GM20431 (cell line): ENCODE data around the gene GRID1.

ENCODE experiments used
- in situ Hi-C: fragments of 300-500 bp; cut with MseI, MboI; formaldehyde crosslinking; loops from one replicate; pipeline ENCODE4 v1.15.0; 2020; ENCODE audit warnings: low sequenced_read_pairs; ENCODE audit not compliant: unreplicated experiment

The GRID1 gene

DNA sequence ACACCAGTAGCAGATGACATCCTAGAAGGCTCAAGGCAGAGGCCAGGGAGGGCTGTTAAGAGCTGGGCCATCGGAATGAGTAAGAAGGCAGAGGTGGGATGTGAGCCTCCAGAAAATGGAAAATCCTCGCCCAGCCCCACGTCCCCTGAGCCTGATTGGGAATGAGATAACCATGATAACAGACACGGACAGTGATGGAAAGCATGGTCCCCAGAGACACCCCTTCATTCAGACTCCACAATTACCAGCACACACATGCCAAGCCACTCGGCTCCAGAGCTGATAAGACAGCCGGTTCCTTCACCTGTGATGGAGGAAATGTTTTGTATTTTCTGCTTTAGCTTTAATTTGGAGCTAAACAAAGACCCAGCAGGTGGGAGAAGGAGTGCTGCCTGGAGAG, 106.0 kb downstream of the GRID1 start:
- in situ Hi-C loops, result no loop called here

DNA sequence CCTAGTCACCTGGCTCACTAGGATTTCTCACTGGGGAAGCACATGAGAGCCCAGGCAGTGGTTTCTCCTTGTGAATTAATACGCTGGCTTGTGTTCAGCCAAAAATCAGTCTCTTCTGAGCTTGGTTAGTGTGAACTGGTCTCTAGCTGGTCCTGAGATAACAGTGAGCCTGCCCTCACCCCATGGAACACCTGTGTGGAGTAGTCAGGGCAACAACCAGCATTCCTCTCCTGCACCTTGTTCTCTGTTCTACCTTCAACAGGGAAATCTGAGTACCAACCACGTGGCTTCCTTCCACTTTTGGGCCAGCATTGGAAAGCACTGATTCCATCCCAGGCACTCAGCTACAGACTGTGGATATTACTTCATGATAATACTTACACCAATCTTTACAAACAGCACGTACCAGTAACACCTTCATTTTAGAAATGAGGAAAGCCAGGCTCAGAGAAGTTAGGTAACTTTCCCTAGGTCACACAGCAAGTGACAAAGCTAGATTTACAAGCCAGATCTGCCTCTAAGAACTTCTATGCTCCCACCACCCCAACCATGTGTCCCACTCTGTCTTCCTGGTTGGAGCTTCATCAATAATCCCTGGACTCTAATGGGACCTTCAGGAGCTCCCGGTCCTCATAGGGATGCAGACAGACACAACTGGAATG, 106.6 kb downstream of the GRID1 start:
- in situ Hi-C loops, result no loop called here

DNA sequence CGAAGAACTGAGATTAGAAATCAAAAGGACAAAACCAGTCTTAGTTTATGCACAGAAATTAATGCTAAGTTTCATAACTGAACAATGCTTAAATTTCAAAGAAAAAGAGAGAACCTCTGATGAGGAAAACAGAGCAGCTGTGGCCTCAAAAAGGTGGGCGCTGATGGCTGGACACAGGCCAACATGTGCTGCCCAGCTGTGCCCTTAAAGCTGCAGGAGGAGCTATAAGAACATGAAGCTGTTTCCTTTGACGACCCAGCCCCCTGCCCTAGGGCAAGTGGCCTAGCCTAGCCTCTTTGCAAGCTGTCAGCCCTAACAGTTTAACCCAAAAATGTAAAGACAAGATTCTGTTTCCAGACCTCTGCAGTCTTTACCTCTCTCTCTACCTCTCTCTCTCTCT, 107.7 kb downstream of the GRID1 start:
- in situ Hi-C loops, result no loop called here

DNA sequence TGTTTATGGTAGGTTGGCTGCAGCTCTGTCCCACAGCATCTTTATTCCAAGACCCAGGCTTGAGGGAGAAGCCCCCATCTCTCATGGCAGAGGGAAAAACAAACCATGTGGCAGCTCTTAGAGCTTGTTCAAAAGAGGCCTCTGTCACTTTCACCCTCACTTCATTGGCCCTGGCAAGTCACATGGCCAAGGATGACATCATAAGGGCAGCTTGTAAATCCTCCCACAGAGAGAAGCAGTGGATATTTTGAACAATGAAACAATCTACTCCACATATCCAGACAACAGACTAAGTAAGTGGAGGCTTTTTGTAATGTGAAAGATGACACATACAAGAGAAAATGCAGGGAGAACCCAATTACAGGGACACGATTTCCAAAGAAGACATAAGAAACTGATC, 108.1 kb downstream of the GRID1 start:
- in situ Hi-C loops, result no loop called here

DNA sequence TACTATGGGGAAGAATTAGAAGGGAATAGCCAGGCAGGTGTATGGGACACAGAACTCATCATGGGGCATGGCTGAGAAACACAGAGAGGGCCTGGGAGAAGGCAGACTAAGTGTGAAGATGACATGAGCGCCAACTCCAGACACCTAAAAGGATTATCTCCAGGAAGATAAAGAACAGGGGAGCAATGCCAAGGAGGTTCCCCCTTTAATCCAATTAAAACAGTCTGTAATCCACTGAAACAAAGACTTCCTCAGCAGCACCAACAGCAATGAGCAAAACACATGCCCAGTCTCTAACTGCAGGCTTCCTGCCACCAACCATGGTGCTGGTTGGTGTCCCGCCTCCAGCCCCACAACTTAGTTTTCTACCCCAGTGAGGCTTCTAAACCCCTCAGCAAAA, 108.9 kb downstream of the GRID1 start:
- in situ Hi-C loops, result no loop called here

DNA sequence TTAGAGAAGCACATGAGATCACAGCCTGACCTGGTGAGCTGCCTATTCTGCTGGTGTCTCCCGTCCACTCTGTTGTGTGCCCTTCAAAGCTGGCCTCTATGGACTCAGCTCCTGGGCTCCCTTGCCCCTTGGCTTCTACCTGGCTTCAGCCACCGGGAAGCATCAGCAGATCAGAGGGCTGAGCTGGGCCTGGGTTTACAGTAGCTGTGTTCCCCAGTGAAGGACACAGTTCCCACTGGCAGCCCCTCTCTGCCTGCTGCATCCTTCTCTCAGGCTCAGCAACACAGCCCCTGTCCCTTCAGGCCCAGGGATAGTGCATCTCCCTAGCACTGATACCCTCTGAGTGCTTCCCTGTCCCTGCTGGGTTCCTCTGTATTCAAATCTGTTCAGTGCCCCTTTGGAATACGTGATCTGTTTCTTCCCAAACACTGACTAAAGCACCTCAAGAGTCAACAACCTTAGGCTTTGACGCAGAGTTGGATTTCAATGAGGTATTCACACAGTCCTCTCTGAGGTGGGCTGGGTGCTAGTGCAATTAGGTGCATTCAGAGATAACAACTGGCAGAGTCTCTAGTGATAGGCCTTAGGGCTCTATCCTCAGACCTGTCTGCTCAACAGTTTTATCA, 109.8 kb downstream of the GRID1 start:
- in situ Hi-C loops, result no loop called here

DNA sequence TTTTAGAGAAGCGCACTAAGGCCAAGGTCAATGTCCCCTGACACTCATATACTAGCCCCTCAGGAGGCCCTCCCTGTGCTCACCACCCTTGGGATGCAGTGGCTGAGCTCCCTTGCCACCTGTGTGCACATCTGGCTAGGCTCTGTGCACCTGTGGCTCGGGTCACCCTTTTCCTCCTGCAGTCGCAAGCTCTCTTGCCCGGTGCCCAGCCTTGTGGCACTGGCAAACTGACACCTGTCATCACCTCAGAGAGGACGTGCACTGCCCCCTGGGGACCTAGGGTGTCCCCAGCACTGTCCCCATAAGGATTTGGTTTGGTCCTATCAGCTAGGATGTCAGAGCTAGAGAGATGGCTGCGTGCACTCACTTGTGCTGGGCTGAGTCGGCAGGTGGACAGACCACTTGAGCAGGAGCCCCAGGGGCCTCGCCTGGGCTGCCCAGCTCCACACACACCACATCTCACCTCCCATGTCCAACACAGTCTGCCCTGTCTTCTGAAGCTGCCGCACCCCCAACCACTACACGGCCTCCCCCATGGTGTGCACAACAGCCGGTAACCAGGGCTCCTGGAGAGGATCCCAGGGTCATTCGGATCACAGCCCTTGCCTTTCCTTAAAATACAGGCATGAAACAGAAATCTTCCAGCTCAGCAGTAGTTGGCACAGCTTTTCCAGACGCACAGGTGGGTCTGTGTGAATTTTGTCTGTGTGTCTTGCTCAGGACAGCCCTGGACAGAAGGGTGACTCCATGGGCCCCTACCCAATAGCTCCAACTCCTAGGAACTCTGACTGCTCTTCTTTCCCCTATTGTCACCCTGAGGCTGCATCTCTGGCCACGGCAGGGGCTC, 111.0 kb downstream of the GRID1 start:
- in situ Hi-C loops, result no loop called here

DNA sequence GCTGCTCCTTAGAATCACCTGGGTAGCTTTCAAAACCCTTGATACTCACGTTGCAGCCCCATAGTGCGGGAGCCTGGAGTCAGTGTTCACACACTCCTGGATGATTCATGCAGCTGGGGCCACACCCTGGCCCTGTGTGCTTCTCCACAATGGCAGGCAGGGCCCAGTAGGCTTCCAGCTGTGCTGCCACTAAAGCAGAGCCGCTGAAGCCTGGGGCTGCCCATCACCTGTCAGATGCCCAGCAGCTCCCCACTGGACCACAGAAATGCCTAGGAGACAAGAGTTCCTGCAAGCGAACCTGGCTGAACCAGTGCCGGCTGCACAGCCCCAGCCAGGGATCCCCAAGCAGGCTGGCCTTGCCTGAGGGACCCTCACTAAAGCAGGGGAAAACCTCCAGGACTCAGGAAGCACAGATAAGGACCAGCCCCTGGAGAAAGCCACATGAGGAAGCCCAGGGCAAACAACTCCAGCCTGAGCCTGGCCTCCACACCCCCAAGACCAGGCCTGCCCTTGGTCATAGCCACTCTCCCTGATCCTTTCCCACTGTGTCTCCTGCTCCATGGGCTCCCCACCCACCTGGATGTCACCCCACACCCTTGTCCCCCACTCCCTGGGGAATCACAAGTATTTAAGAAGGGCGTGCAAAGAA, 111.9 kb downstream of the GRID1 start:
- in situ Hi-C loops, result no loop called here

DNA sequence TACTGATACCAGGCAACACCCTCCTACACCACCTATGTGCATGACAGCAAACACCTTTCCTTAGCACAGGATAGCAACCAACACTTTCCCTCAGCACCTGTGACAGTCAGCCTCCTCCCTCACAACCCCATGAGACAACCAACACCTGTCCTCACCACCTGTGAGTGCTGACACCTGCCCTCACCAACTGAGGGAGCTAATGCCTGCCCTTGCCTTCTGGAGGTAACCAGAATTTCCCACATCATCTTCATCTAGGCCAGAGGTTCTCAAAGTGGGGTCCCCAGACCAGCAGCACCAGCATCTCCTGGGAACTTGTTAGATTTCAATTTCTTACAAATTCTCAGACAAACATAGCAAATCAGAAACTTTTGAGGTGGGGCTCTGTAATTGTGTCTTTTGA, 112.5 kb downstream of the GRID1 start:
- in situ Hi-C loops, result no loop called here

DNA sequence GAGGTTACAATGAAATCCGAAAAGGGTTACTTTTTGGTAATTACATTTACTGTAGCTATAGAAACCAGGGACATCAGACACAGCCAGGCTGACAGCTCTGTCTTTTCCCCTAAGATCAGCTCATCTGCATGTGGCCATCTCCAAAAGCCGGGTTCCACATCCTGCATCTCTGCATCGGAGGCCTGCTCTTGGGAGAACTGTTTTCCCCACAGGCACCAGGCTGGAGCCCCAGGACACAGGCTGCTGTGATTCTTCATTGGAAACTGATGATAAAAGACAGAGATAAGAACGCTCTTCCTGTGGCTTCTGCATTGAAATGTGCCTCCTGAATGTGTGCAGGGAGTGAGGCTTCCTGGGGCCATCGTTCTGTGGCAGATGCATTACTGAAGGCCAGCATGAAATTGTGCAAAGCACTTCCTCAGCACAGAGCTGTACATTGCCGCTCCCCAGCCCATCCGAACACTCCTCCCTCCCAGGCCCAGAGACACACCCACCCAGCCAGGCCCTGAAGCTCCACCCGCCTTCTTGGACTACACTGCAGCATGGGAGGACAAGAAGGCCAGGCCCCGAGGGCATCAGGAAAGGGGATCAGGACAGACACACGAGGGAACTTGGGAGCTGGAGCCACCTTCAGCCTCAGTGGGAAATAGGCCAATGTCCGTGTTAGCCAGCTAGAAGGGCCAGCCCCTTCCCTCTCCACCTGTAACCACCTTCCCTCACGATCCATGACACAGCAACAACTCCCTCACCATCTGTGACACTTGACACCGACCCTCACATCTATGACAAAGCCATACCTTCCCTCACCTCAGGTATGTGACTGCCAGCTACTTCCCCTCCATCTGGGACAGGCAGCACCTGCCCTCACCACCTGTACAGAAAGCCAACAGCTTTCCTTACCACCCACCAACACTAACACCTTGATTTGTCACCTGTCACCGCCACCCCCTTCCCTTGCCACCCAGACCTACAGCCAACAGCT, 113.2 kb downstream of the GRID1 start:
- in situ Hi-C loops, result no loop called here

DNA sequence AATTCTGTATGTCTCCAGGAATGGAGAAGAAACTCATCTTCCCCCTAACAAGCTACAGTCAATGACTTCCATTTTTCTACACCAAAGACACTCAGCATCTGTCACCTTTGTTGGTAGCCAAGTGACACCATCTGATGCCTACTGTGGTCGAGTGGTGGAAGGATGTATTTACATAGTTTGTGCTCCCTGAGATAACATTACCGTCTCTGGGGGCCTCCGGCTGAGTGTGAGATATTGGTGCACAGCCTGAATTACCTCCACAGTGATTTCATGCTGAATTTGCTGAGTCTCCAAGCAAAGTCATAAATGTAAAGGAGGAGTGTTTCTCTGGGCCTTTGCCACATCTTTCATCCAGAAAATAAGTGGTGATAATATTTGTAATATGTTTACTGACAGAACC, 114.0 kb downstream of the GRID1 start:
- in situ Hi-C loops, result no loop called here

DNA sequence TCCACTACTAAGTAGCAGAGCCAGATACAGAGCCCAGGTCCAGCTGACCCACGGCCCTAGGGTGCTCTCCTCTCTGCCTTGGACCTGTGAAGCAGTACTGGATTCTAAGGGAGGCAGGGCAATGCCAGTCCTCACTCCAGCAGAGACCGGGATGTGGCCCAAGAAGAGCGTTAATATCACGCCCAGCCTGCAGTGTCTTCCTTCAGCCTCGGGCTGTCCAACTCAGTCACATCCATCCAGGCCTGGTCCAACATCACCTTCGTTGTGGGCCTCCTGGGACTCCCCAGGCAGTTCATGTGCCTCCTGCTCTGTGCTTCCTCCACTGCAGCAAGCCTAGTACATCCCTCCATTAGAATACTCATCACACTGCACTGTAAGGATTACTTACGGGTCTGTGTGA, 114.5 kb downstream of the GRID1 start:
- in situ Hi-C loops, result no loop called here

DNA sequence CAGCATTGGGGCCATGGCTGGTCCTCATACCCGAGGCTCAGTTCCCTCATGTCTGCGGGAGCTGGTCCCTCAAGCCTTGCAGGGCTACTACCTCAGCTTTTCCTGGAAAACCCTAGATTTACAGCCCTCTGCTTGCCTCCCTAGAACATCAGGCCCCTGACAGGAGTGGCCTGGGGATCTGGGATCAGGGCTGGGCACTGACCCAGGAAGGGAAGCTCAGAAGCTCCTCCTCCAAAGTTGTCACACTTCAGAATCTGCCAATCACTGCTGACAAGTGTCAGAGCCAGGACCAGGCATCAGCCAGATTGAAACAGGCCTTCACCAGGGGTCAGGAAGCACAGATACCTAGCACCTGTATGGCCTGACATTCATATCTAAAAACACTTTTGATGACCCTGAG, 115.2 kb downstream of the GRID1 start:
- in situ Hi-C loops, result no loop called here

DNA sequence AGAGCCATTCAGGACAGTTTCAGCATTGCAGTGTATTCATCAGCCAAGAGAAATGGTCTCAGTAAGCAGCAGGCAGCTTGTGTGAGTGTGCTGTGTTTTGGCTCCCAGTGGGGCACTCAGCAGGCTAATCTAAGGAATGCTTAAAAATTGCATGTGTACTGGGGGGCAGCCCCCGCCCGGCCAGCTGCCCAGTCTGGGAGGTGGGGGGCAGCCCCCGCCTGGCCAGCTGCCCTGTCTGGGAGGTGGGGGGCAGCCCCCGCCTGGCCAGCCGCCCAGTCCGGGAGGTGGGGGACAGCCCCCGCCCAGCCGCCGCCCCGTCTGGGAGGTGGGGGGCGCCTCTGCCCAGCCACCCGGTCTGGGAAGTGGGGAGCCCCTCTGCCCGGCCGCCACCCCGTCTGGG, 116.2 kb downstream of the GRID1 start:
- in situ Hi-C loops, result no loop called here

DNA sequence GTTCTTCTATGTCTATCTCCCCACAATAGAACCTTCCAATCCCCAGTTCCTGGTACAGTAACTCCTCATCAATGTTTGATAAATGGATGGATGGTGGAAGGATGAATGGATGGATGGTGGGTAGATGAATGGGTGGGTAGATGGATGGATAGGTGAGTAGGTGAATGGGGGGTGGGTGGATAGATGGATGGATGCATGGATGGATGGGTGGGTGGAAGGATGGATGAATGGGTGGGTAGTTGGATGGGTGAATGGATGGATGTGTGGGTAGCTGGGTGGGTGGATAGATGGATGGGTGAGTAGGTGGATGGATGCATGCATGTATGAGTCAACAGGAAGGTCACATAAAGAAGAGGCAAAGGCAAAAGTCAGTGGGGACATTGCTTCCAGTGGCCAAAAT, 116.8 kb downstream of the GRID1 start:
- in situ Hi-C loops, result no loop called here

DNA sequence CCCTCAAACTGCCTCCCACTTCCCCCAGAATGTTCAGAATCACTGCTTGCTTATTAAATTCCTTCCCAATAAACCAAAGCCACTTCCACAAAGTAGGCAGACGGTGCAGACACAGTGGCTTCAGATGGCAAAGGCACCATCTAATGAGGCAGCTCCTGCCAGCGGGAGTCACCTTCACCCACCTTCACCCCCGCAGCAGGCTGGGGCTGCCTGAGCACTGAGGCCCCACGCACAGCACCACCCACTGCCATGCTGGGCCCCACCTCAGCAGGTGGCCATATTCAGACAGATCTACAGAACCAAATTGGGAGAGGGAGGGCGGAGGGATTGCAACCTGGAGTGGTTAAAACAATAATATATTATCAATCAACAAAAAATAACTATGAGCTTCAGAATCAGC, 118.5 kb downstream of the GRID1 start:
- in situ Hi-C loops, result no loop called here

DNA sequence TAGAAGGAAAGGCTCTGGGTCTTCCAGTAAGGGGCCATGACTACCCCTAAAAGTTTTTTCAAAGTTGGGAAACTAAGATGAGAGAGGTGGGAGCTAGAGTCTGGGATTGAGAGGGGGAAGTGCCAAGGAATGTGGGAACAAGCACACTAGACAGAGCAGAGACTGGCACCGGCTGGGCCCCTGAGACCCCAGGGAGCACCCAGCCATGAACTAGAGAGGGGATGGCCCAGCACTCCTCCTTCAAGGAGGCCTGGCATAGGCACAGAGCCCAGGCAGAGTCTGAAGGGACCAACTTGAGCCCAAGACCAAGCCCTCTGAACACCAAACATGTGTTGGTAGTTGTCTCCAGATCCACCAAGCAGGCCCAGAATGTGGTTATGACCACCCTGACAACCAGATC, 119.0 kb downstream of the GRID1 start:
- in situ Hi-C loops, result no loop called here

DNA sequence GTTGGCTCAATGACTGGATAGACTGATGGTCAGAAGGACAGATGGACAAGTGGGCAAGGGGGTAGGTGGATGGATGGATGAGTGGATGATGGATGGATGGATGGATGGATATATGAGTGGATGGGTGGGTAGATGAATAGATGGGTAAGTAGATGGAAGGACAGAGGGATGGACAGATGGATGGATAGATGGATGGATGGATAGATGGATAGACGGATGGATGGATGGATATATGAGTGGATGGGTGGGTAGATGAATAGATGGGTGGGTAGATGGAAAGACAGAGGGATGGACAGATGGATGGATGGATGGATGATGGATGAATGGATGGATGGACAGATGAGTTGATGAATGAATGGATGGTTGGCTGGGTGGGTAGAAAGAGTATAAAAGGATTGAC, 119.5 kb downstream of the GRID1 start:
- in situ Hi-C loops, result no loop called here

DNA sequence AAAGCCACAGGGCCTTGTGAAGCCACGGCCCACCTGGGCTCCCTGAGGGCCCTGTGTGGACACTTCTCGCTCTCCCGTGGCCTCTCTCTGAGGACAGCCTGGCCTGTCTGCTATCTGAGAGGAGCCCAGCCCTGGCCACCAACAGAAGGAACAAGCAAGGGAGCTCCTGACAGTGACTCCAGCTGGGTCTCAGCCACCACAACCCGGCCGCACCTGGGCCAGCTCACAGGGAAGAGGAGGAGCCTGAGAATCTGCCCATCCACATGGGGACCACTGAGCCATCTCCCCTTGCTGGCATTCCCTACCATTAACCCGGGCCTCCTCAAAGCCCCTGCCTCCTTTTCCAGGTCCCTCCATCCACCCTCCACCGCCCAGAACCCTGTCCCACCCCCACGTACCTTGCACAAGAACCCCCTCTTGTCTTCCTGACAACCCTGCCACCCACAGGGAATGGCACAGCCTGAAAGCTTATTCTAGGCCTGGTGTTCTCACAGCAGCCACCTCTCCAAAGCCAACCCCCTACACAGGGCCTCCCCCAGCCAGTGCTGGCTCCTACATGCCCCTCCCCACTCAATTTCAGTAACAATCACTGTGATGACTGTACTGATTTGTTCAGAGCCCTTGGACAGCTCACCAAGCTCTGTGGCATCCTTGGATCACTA, 120.2 kb downstream of the GRID1 start:
- in situ Hi-C loops, result no loop called here
